Prostate gland (tissue), 2 donors: ENCODE measurements around the gene ATG101.

Experiments
- CTCF ChIP-seq, 4 experiments: fragments of 200-600 bp in 2 of 4; fragments of 450-650 bp in 2 of 4; sonication (generic) in 2 of 4; IDR thresholded peaks; 1 replicate in 3 of 4; 2 replicates in 1 of 4; pipeline ENCODE4 v1.5.1; 2016 to 2019; ENCODE audit warnings: antibody characterized with exemption in 4 of 4, mild to moderate bottlenecking in 2 of 4, moderate library complexity in 2 of 4
- POLR2AphosphoS5 ChIP-seq: sonication (generic); formaldehyde crosslinking; IDR thresholded peaks from one replicate; pipeline ENCODE4 v1.6.1; 2017; ENCODE audit warnings: antibody characterized with exemption

- TF ChIP-seq CTCF (IDR thresholded peaks at IDR 0.05) (peak in 1 of 4 experiments; percentile 9), POLR2AphosphoS5 (no peak)
Measured at GRCh38 chr12:52041695-52042123, 28.1 kb upstream of the ATG101 start.
